HepG2 (cell line): ENCODE measurements around the gene ADIPOR2. TPM values are rescaled to one million over a fixed set of nuclear protein-coding genes. Genes with fewer than 3 reads are reported as not detected.

Source experiments
- CENPT ChIP-seq: sonication (generic); formaldehyde crosslinking; IDR thresholded peaks from 2 replicates; pipeline ENCODE4 v1.8.0; 2022; ENCODE audit warnings: low read depth, mild to moderate bottlenecking, moderate library complexity, missing genetic modification reagents
- CHD4 ChIP-seq: fragments of 200-600 bp; sonication (generic); IDR thresholded peaks from 2 replicates; pipeline ENCODE4 v1.7.0; 2017; ENCODE audit warnings: mild to moderate bottlenecking, low read length, borderline replicate concordance
- HMG20B ChIP-seq: conservative IDR thresholded peaks from 2 replicates; pipeline ENCODE4 v1.6.1; 2016; ENCODE audit warnings: missing genetic modification reagents, missing compliant biosample characterization
- IRF2 ChIP-seq: IDR thresholded peaks from 2 replicates; pipeline ENCODE4 v1.6.1; 2018; ENCODE audit warnings: missing genetic modification reagents, missing compliant biosample characterization
- KAT2B ChIP-seq: fragments of 150-350 bp; IDR thresholded peaks from 2 replicates; pipeline ENCODE4 v1.6.1; 2014; ENCODE audit warnings: low read depth, low read length, borderline replicate concordance
- NFKB2 ChIP-seq: sonication (generic); formaldehyde crosslinking; IDR thresholded peaks from 2 replicates; pipeline ENCODE4 v1.4.0; 2020; ENCODE audit warnings: missing genetic modification reagents, borderline replicate concordance
- RXRA ChIP-seq: sonication (generic); formaldehyde crosslinking; IDR thresholded peaks from 2 replicates; pipeline ENCODE4 v1.5.1; 2020; ENCODE audit warnings: missing genetic modification reagents
- SIX4 ChIP-seq: sonication (generic); formaldehyde crosslinking; IDR thresholded peaks from 2 replicates; pipeline ENCODE4 v1.4.0; 2020; ENCODE audit warnings: missing genetic modification reagents
- SPEN ChIP-seq: sonication (generic); formaldehyde crosslinking; IDR thresholded peaks from 2 replicates; pipeline ENCODE4 v1.5.1; 2020; ENCODE audit warnings: low read depth, mild to moderate bottlenecking, missing genetic modification reagents
- TEAD2 ChIP-seq: sonication (generic); formaldehyde crosslinking; IDR thresholded peaks from 2 replicates; pipeline ENCODE4 v1.9.0; 2021; ENCODE audit warnings: missing genetic modification reagents
- TRIM22 ChIP-seq: fragments of 450-650 bp; IDR thresholded peaks from 2 replicates; pipeline ENCODE4 v1.6.1; 2017
- WIZ ChIP-seq: sonication (generic); formaldehyde crosslinking; IDR thresholded peaks from 2 replicates; pipeline ENCODE4 v1.5.1; 2020; ENCODE audit warnings: mild to moderate bottlenecking, missing genetic modification reagents
- ZNF607 ChIP-seq: sonication (generic); formaldehyde crosslinking; IDR thresholded peaks from 2 replicates; pipeline ENCODE4 v1.5.1; 2020; ENCODE audit warnings: missing genetic modification reagents, mild to moderate bottlenecking, borderline replicate concordance
- polyA plus RNA-seq, 8 experiments: library from polyadenylated mRNA; depleted of rRNA in 3 of 8; stranded (reverse) in 7 of 8; unstranded in 1 of 8; fragments of >200 nt; fragmentation: Illumina TruSeq in 4 of 8; extraction: Trizol in 4 of 8; gene quantifications; 2 replicates each; pipeline versions ENCODE4 v1.2.1 to v1.2.3, GENCODE V29; 2011 to 2016; ENCODE audit warnings: low read depth in 4 of 8, missing spikeins in 1 of 8, mixed read lengths in 1 of 8; ENCODE audit not compliant: insufficient read depth in 1 of 8
- total RNA-seq, 5 experiments: library from RNA; depleted of rRNA; stranded (reverse); fragments of >200 nt; fragmentation: Illumina TruSeq; extraction: Trizol; gene quantifications; 2 replicates each; pipeline ENCODE4 v1.2.3, GENCODE V29; 2016; ENCODE audit warnings: low read depth in 1 of 5
- TF ChIP-seq, protein P1 (sequence below): sonication (generic); formaldehyde crosslinking; IDR thresholded peaks from 2 replicates; pipeline ENCODE4 v1.5.0; 2020; ENCODE audit warnings: mild to moderate bottlenecking, missing genetic modification reagents, borderline replicate concordance
- TF ChIP-seq, protein P2 (sequence below): sonication (generic); formaldehyde crosslinking; IDR thresholded peaks from 2 replicates; pipeline ENCODE4; 2020; ENCODE audit warnings: missing genetic modification reagents, mild to moderate bottlenecking, borderline replicate concordance
- TF ChIP-seq, protein P3 (sequence below): sonication (generic); formaldehyde crosslinking; IDR thresholded peaks from 2 replicates; pipeline ENCODE4 v1.5.0; 2020; ENCODE audit warnings: missing genetic modification reagents

The ADIPOR2 gene
- total and polyA plus RNA-seq, 2 of the 13 experiments (the other 11 are each of a cell fraction or from before 2014, with no cell fraction given) = 35.2 to 52.2 TPM

DNA sequence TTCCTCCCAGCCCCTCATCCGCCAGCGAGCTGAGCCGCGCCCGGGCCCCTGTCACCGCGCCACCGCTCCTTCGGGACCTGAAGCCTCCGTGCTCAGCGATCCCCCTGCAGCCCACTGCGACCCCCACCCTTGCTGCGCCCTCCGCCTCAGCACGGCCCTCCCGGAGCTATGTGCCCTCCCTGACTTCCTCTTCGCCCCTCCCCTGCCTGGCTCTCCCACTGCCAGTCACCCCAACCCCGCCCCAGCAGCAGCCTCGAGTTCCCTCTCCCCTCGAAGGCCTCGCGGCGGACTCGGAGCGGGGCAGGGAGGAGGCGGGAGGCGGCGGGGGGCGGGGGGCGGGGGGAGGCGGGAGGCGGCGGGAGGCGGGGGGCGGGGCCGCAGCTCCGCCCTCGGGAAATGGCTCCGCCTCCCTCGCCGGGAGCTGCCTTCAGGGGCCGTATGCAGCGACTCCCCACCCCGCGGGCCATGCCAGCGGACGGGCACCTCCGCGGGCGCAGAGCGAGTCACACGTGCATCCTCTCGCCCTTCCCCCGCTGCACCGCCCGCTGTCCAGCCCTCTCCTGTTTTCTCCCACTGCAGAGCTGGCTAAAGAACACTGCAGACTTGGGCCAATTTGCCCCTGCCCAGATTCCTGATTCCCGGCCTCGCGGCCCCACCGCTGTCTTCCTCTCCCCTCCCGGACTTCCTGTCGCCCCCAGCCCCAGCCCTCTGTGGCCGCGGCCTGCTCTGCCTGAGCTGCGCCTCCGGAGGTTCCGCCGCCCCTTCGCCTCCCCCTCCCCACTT is 29.1 kb upstream of the ADIPOR2 start (continued):
- no peak for TF ChIP-seq TRIM22
- peak; percentile 39; the same call in 1 of the 2 replicates for TF ChIP-seq NFKB2 (CRISPR knock-in tag)
- TF ChIP-seq TEAD2 (CRISPR knock-in tag) = no peak
- TF ChIP-seq, protein P1, sequence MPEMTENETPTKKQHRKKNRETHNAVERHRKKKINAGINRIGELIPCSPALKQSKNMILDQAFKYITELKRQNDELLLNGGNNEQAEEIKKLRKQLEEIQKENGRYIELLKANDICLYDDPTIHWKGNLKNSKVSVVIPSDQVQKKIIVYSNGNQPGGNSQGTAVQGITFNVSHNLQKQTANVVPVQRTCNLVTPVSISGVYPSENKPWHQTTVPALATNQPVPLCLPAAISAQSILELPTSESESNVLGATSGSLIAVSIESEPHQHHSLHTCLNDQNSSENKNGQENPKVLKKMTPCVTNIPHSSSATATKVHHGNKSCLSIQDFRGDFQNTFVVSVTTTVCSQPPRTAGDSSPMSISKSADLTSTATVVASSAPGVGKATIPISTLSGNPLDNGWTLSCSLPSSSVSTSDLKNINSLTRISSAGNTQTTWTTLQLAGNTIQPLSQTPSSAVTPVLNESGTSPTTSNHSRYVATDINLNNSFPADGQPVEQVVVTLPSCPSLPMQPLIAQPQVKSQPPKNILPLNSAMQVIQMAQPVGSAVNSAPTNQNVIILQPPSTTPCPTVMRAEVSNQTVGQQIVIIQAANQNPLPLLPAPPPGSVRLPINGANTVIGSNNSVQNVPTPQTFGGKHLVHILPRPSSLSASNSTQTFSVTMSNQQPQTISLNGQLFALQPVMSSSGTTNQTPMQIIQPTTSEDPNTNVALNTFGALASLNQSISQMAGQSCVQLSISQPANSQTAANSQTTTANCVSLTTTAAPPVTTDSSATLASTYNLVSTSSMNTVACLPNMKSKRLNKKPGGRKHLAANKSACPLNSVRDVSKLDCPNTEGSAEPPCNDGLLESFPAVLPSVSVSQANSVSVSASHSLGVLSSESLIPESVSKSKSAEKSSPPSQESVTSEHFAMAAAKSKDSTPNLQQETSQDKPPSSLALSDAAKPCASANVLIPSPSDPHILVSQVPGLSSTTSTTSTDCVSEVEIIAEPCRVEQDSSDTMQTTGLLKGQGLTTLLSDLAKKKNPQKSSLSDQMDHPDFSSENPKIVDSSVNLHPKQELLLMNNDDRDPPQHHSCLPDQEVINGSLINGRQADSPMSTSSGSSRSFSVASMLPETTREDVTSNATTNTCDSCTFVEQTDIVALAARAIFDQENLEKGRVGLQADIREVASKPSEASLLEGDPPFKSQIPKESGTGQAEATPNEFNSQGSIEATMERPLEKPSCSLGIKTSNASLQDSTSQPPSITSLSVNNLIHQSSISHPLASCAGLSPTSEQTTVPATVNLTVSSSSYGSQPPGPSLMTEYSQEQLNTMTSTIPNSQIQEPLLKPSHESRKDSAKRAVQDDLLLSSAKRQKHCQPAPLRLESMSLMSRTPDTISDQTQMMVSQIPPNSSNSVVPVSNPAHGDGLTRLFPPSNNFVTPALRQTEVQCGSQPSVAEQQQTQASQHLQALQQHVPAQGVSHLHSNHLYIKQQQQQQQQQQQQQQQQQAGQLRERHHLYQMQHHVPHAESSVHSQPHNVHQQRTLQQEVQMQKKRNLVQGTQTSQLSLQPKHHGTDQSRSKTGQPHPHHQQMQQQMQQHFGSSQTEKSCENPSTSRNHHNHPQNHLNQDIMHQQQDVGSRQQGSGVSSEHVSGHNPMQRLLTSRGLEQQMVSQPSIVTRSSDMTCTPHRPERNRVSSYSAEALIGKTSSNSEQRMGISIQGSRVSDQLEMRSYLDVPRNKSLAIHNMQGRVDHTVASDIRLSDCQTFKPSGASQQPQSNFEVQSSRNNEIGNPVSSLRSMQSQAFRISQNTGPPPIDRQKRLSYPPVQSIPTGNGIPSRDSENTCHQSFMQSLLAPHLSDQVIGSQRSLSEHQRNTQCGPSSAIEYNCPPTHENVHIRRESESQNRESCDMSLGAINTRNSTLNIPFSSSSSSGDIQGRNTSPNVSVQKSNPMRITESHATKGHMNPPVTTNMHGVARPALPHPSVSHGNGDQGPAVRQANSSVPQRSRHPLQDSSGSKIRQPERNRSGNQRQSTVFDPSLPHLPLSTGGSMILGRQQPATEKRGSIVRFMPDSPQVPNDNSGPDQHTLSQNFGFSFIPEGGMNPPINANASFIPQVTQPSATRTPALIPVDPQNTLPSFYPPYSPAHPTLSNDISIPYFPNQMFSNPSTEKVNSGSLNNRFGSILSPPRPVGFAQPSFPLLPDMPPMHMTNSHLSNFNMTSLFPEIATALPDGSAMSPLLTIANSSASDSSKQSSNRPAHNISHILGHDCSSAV (CRISPR knock-in tag) = no peak
- no peak for TF ChIP-seq WIZ (CRISPR knock-in tag)
- no peak for TF ChIP-seq ZNF607 (CRISPR knock-in tag)
- TF ChIP-seq RXRA (CRISPR knock-in tag) = peak; percentile 35; the same call in 1 of the 2 replicates
- no peak for TF ChIP-seq SIX4 (CRISPR knock-in tag)
- peak; percentile 63; the same call in 1 of the 2 replicates for TF ChIP-seq IRF2 (CRISPR knock-in tag)
- peak; percentile 54; the same call in 1 of the 2 replicates for TF ChIP-seq SPEN (CRISPR knock-in tag)
- no peak for TF ChIP-seq CHD4
- TF ChIP-seq, protein P2, sequence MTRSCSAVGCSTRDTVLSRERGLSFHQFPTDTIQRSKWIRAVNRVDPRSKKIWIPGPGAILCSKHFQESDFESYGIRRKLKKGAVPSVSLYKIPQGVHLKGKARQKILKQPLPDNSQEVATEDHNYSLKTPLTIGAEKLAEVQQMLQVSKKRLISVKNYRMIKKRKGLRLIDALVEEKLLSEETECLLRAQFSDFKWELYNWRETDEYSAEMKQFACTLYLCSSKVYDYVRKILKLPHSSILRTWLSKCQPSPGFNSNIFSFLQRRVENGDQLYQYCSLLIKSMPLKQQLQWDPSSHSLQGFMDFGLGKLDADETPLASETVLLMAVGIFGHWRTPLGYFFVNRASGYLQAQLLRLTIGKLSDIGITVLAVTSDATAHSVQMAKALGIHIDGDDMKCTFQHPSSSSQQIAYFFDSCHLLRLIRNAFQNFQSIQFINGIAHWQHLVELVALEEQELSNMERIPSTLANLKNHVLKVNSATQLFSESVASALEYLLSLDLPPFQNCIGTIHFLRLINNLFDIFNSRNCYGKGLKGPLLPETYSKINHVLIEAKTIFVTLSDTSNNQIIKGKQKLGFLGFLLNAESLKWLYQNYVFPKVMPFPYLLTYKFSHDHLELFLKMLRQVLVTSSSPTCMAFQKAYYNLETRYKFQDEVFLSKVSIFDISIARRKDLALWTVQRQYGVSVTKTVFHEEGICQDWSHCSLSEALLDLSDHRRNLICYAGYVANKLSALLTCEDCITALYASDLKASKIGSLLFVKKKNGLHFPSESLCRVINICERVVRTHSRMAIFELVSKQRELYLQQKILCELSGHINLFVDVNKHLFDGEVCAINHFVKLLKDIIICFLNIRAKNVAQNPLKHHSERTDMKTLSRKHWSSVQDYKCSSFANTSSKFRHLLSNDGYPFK (CRISPR knock-in tag) = no peak
- TF ChIP-seq HMG20B (CRISPR knock-in tag) = no peak
- no peak for TF ChIP-seq KAT2B
- TF ChIP-seq, protein P3, sequence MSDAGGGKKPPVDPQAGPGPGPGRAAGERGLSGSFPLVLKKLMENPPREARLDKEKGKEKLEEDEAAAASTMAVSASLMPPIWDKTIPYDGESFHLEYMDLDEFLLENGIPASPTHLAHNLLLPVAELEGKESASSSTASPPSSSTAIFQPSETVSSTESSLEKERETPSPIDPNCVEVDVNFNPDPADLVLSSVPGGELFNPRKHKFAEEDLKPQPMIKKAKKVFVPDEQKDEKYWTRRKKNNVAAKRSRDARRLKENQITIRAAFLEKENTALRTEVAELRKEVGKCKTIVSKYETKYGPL = no peak
- 0 out of 2 replicates have a peak, but pooled peaks have one; percentile 51 for TF ChIP-seq CENPT (CRISPR knock-in tag)
